ENCODE results near the gene MAD1L1.
"Not testable (repeated sequence)": the region's sequence is repeated elsewhere in the genome, so short reads cannot be mapped to it uniquely, and the experiment has no call there.

The MAD1L1 gene

GRCh38 chr7:2175514-2175913, 57.2 kb downstream of the MAD1L1 start:
- peak; percentile 98 for DNase-seq (ENCODE audit: low read depth, low spot score)

- DNase-seq (ENCODE audit: low read depth, low spot score), result peak; percentile 88
These were observed 57.7 kb downstream of the MAD1L1 start for GRCh38 chr7:2175091-2175490.

- DNase-seq (ENCODE audit: low read depth, low spot score), result no peak
These were observed 59.4 kb downstream of the MAD1L1 start for GRCh38 chr7:2173189-2173827.

- peak; percentile 90 for DNase-seq (ENCODE audit: low read depth, low spot score)
These were observed 60.2 kb downstream of the MAD1L1 start for GRCh38 chr7:2172311-2173188.

GRCh38 chr7:2171855-2172254, 60.9 kb downstream of the MAD1L1 start:
- DNase-seq (ENCODE audit: low read depth, low spot score), result no peak

- DNase-seq (ENCODE audit: low read depth, low spot score), result no peak
These were observed 61.9 kb downstream of the MAD1L1 start for GRCh38 chr7:2170576-2171521.

- DNase-seq (ENCODE audit: low read depth, low spot score), result peak; percentile 53
These were observed 62.7 kb downstream of the MAD1L1 start for GRCh38 chr7:2169923-2170575.

- DNase-seq (ENCODE audit: low read depth, low spot score), result no peak
These were observed 64.0 kb downstream of the MAD1L1 start for GRCh38 chr7:2168615-2169311.

- peak; percentile 17 for DNase-seq (ENCODE audit: low read depth, low spot score)
These were observed 66.0 kb downstream of the MAD1L1 start for GRCh38 chr7:2166625-2167280.

GRCh38 chr7:2165610-2166594, 66.8 kb downstream of the MAD1L1 start:
- peak; percentile 31 for DNase-seq (ENCODE audit: low read depth, low spot score)

- no peak for DNase-seq (ENCODE audit: low read depth, low spot score)
These were observed 67.5 kb downstream of the MAD1L1 start for GRCh38 chr7:2165239-2165609.

GRCh38 chr7:2164646-2165045, 68.1 kb downstream of the MAD1L1 start:
- DNase-seq (ENCODE audit: low read depth, low spot score), result no peak

- no peak for DNase-seq (ENCODE audit: low read depth, low spot score)
These were observed 68.9 kb downstream of the MAD1L1 start for GRCh38 chr7:2163600-2164555.

GRCh38 chr7:2162959-2163358, 69.8 kb downstream of the MAD1L1 start:
- no peak for DNase-seq (ENCODE audit: low read depth, low spot score)

GRCh38 chr7:2162004-2162902, 70.5 kb downstream of the MAD1L1 start:
- DNase-seq (ENCODE audit: low read depth, low spot score), result not testable (repeated sequence)

GRCh38 chr7:2159176-2159520, 73.6 kb downstream of the MAD1L1 start:
- DNase-seq (ENCODE audit: low read depth, low spot score), result no peak

Measured in astrocyte of the hippocampus (primary cell).